ENCODE measurements around the gene PPARD. TPM values are rescaled to one million over a fixed set of nuclear protein-coding genes. Genes with fewer than 3 reads are reported as not detected.

PPARD gene
- total and polyA plus RNA-seq, 11 donors, result 10.0 to 23.8 (median 13.8) TPM

DNA sequence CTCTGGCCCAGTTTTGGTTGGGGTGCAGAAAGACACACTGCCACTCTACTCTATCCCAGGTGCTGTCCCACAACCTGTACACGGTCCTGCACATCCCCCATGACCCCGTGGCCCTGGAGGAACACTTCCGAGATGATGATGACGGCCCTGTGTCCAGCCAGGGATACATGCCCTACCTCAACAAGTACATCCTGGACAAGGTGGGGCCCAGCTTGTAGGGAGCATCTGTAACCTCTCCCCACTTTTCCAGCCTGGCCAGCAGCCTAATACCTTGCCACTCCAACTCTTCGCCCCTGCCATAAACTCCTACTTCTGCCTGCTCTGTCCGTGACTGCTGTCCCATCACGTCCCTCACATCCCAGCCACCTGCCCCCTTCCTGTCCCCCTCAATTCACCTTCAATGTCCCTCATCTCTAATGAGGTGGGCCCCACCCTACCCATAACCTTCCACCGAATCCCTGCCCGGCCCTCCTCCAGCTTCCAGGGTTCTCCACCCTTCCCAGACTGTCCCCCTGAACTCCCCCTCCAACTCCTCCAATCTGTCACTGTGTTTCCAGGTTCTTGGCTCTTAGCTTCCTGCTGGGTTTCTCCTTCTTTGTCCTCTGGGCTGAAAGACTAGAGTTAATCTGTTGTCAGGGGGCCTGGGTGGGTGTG is 32.6 kb upstream of the PPARD start:
- Histone ChIP-seq H3K4me3 (no peak overlapping the region), H3K9me3 (no peaks in the 10 kb centered on the region), H3K36me3 (no peaks in the 10 kb centered on the region), H3K27me3 (no peaks in the 10 kb centered on the region), H3K27ac (peak overlapping the region in 1 of 12 donors; percentile 86), H3K4me1 (peaks cover 0 to 64% (median 0%) of the 10 kb centered on the region in 12 donors)
- whole genome bisulfite sequencing, 4 donors, result 87 to 95% (median 92%) methylated on average over 9 of the region's 9 CpGs
- intact Hi-C loops (cut with DNase I), result no loop called here
- ATAC-seq (no peak), DNase-seq (no peak)
- TF ChIP-seq POLR2A (IDR thresholded peaks at IDR 0.05) (no peak), CTCF (IDR thresholded peaks at IDR 0.05) (no peak)

DNA sequence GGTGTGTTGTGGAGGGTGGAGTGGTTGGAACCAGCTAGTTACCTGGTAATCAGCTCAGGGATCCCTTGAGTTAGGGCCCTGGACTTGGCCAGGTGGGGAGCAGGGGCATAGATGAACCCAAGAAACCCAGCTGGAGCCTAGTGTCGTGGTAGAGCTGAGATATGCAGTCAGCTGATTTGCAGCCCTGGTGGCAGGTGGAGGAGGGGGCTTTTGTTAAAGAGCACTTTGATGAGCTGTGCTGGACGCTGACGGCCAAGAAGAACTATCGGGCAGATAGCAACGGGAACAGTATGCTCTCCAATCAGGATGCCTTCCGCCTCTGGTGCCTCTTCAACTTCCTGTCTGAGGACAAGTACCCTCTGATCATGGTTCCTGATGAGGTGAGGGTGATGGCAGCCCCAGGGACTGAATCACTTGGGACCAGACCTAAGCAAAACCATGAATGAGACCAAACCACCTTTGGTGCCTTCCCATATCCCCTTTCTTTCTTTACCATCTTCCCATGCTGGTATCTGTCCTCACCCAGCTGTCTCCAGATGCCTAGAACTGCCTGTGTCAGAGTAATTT is 32.0 kb upstream of the PPARD start:
- DNase-seq (no peak), ATAC-seq (no peak)
- intact Hi-C loops (cut with DNase I), result no loop called here
- peaks cover 0 to 59% (median 0%) of the 10 kb centered on the region in 12 donors for H3K4me1 ChIP-seq
- no peak overlapping the region for H3K4me3 ChIP-seq
- no peak for TF ChIP-seq POLR2A (IDR thresholded peaks at IDR 0.05)
- TF ChIP-seq CTCF (IDR thresholded peaks at IDR 0.05), result no peak
- peak overlapping the region in 1 of 12 donors; percentile 86 for H3K27ac ChIP-seq
- no peaks in the 10 kb centered on the region for H3K36me3 ChIP-seq
- 81 to 90% (median 83%) methylated on average over 6 of the region's 6 CpGs for WGBS, 4 donors
- no peaks in the 10 kb centered on the region for H3K27me3 ChIP-seq
- no peaks in the 10 kb centered on the region for H3K9me3 ChIP-seq

DNA sequence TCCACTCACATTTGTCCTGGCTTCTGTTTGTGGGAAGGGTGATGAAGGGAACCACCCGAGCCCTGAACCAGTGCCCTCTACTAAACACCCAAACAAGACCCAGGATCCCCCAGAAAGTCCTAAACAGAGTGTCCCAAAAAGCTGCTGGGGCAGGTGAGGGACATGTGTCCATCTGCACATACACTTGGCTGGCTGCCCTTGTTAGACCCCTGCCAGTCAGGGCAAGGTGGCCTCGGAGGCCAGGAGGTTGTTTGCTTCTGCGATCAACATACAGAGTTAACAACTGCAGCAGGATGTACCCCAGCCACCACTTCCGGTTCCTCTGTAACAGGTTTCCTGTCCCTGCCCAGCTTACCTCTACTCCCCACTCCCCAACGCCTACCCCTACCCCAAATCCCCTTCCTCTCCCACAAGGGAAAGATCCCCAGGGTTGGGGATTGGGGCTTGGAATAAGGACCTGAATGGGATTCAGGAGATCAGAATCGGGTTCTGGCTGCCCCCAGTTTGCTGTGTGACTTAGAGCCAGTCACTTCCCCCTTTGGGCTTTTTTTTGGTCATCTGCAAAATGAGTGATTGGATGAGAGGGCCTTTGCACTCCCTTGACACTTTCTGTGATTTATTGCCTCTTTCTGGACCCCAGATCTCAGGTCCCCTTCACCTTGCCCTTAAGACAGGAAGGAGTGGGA is 30.8 kb upstream of the PPARD start:
- no peak for DNase-seq
- Histone ChIP-seq H3K27ac (peak overlapping the region in 1 of 12 donors; percentile 86), H3K4me1 (peaks cover 0 to 55% (median 0%) of the 10 kb centered on the region in 12 donors), H3K36me3 (peaks cover 0 to 2% (median 0%) of the 10 kb centered on the region in 9 donors), H3K4me3 (peak overlapping the region in 1 of 12 donors; percentile 25), H3K27me3 (no peaks in the 10 kb centered on the region), H3K9me3 (no peaks in the 10 kb centered on the region)
- WGBS, 4 donors, result 62 to 77% (median 68%) methylated on average over 6 of the region's 6 CpGs
- intact Hi-C loops (cut with DNase I), result no loop called here
- ATAC-seq, result no peak
- TF ChIP-seq CTCF (IDR thresholded peaks at IDR 0.05) (no peak), POLR2A (IDR thresholded peaks at IDR 0.05) (no peak)
